ENCODE results near the gene RALGPS1. TPM values are rescaled to one million over a fixed set of nuclear protein-coding genes. Genes with fewer than 3 reads are reported as not detected.

RALGPS1 gene
- total and polyA plus RNA-seq, 2 of the 13 experiments (the other 11 are each of a cell fraction or from before 2014, with no cell fraction given): 3.7 to 6.5 TPM

DNA sequence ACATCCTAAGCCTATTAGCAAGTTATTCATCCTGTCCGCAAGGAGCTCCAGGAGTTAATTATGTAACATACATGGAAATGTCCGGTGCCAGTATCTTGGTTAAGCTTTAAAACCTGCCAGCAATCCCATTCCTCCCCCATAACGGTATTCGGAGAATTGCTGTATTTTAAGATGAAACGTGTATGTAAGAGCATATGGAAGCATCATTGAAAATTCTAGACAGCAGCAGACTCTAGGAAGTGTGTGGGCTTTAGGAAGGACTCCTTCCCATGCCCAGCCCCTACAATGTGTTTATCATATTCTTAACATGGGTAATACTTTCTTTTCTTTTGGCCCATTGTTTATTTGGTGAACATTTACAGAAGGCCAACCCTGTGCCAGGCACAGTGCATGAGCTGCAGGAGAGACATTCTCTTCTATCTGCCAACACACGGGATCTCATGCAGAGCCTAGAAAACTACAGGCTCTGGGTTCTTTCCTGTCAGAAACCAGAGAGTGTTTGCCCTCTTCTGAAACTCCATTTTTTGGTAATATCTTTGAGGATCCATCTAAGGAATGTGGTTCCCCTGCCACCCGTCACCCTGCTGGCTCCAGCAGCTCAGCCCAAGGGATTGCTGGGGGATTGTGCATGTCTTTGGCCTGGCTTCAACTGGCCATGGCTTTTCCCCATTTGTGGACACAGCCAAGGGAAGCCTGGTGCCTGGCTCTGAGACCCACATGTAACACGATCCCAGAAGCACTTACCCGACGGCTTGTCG, 192.8 kb downstream of the RALGPS1 start:
- no TSS peak for BruUV-seq (replicated peaks)
- no peak for FAIRE-seq

More for the DNA sequence above, 192.8 kb downstream of the RALGPS1 start:
- Histone ChIP-seq H3K36me3 (replicated peaks in 1 of 2; ENCODE audit: control insufficient read depth in 1 of 2, insufficient read depth in 2 of 2, low read length in 2 of 2) (no peaks in the 10 kb centered on the region; a peak in 1 of 5 replicates), H3K27me3 (ENCODE audit: control insufficient read depth in 1 of 2, insufficient read depth in 2 of 2, low read length in 2 of 2) (no peaks in the 10 kb centered on the region), H3K4me1 (ENCODE audit: insufficient read depth, low read length) (peaks cover 83% of the 10 kb centered on the region), H3K9ac (ENCODE audit: insufficient read depth, low read depth, low read length) (peak overlapping the region; percentile 31; the same call in 1 of the 2 replicates), H3K4me3 (replicated peaks in 1 of 3; ENCODE audit: insufficient read depth in 1 of 3, low read depth in 2 of 3, low read length in 3 of 3) (peak overlapping the region in 2 of 3 experiments; percentile 3 to 45; a peak in 2 of 6 replicates), H2AFZ (ENCODE audit: low read length) (no peak overlapping the region), H3K79me2 (ENCODE audit: insufficient read depth, low read length) (no peaks in the 10 kb centered on the region), H3K9me3 (ENCODE audit: low read length) (no peaks in the 10 kb centered on the region), H3K4me2 (ENCODE audit: low read depth, low read length) (peak overlapping the region; percentile 48; the same call in 1 of the 2 replicates), H3K27ac (ENCODE audit: extremely low read length, insufficient read depth, low read length) (no peak overlapping the region), H4K20me1 (ENCODE audit: insufficient read depth, low read length) (no peaks in the 10 kb centered on the region)
- DNase-seq (ENCODE audit: low spot score) (no peak), ATAC-seq (no peak)
- TF ChIP-seq ZNF564 (CRISPR knock-in tag; IDR thresholded peaks at IDR 0.05) (no peak), ZNF703 (CRISPR knock-in tag; IDR thresholded peaks at IDR 0.05; ENCODE audit: borderline replicate concordance) (no peak), ZNF547 (CRISPR knock-in tag; IDR thresholded peaks at IDR 0.05) (no peak), ZBTB21 (CRISPR knock-in tag; IDR thresholded peaks at IDR 0.05) (no peak), REPIN1 (CRISPR knock-in tag; IDR thresholded peaks at IDR 0.05; ENCODE audit: borderline replicate concordance, low read depth) (no peak), FOXA1 (IDR thresholded peaks at IDR 0.05) (no peak), FOXA1 (CRISPR knock-in tag; IDR thresholded peaks at IDR 0.05) (no peak), ZFX (CRISPR knock-in tag; IDR thresholded peaks at IDR 0.05; ENCODE audit: low read depth) (no peak), ZMAT3 (CRISPR knock-in tag; conservative IDR thresholded peaks at IDR 0.05) (no peak), ZNF615 (CRISPR knock-in tag; IDR thresholded peaks at IDR 0.05; ENCODE audit: borderline replicate concordance) (no peak), NCOA2 (CRISPR knock-in tag; IDR thresholded peaks at IDR 0.05) (no peak), RFX5 (IDR thresholded peaks at IDR 0.05; ENCODE audit: low read depth, low read length) (no peak)
- TF ChIP-seq, protein P1, sequence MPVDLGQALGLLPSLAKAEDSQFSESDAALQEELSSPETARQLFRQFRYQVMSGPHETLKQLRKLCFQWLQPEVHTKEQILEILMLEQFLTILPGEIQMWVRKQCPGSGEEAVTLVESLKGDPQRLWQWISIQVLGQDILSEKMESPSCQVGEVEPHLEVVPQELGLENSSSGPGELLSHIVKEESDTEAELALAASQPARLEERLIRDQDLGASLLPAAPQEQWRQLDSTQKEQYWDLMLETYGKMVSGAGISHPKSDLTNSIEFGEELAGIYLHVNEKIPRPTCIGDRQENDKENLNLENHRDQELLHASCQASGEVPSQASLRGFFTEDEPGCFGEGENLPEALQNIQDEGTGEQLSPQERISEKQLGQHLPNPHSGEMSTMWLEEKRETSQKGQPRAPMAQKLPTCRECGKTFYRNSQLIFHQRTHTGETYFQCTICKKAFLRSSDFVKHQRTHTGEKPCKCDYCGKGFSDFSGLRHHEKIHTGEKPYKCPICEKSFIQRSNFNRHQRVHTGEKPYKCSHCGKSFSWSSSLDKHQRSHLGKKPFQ (CRISPR knock-in tag; IDR thresholded peaks at IDR 0.05; ENCODE audit: insufficient replicate concordance): no peak
- TF ChIP-seq, protein P2, sequence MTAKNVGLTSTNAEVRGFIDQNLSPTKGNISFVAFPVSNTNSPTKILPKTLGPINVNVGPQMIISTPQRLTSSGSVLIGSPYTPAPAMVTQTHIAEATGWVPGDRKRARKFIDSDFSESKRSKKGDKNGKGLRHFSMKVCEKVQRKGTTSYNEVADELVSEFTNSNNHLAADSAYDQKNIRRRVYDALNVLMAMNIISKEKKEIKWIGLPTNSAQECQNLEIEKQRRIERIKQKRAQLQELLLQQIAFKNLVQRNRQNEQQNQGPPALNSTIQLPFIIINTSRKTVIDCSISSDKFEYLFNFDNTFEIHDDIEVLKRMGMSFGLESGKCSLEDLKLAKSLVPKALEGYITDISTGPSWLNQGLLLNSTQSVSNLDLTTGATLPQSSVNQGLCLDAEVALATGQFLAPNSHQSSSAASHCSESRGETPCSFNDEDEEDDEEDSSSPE (CRISPR knock-in tag; IDR thresholded peaks at IDR 0.05): no peak
- CTCF ChIA-PET (ENCODE audit: low intra/inter-chr PET ratio, low total read pairs): no interaction called here
- in situ Hi-C loops (cut with HindIII; ENCODE audit: extremely low pct_ligation_motif_present, low pct_unique_long_range_greater_than_20kb): no loop called here
- 95% methylated on average over 11 of the region's 11 CpGs for WGBS (ENCODE audit: low lambda C conversion rate)
- intact Hi-C loops (cut with micrococcal nuclease; ENCODE audit: unreplicated experiment): no loop called here
- POLR2A ChIA-PET: no interaction called here

Measured in HepG2 (cell line).